ENCODE measurements around the gene TANGO2.

TANGO2 gene

DNA sequence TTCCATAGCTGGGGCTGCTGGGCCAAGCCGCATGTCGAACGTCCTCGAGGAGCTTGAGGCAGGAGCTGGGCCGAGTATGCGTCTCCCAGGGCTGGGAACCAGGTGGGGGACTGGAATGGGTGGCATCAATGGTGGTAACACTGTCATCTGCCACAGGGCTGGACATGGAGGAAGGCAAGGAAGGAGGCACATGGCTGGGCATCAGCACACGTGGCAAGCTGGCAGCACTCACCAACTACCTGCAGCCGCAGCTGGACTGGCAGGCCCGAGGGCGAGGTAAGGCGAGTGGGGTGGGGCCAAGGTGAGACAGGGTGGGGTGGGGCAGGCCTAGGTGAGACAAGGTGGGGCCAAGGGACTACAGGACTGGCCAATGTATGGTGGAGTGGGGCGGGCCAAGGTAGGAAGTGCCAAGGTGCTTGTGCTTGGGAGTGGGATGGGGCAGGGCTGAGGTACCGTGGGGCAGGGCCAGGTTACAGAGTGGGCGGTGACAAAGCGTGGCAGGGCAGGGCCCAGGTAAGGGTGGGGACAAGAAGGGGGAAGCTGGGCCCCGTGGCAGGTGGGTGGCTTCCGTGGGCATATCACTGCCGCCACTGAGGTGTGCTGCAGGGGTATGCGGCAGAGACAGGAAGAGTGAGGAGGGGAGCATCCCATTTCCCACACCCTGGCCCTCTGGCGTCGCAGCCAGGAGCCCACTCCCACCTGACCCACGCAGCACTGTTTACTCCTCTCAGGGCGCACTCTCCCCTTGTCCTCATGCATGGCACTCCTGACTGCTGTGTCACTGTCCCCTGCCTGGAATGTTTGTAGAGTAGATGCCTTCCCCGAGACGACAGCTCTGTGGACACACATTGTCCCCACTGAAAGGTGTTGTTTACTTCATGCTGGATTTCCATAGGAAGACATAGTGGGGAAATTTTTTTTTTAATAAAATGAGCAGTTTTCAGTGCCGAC is 31.7 kb downstream of the TANGO2 start:
- DNase-seq, result no peak

DNA sequence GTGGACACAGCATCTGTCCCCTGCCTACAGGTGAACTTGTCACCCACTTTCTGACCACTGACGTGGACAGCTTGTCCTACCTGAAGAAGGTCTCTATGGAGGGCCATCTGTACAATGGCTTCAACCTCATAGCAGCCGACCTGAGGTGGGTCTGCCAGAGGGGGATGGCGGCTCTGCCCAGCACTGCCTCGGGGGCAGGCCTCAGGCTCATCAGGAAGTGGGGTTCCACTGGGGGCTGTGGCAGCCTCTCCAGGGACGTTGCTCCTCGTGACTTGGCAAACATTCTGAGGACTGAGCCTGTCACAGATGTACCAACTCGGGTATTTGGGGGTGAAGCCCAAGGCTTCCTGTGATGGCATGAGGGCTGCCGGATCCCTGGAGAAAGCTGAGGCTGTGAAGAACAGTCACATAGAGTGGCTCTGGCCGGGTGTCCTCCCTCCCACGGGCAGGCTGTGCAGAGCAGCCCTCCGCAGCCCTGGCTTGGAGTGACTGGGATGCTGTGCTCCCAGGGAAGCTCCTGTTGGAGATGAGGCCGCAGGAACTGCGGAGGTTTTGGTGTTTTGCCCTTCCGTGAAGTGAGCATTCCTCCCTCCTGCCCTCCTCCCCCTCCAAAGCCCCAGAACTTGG is 32.6 kb downstream of the TANGO2 start:
- DNase-seq, result no peak

- no peak for DNase-seq
These were observed 33.1 kb downstream of the TANGO2 start for GRCh38 chr22:20054034-20054427.

DNA sequence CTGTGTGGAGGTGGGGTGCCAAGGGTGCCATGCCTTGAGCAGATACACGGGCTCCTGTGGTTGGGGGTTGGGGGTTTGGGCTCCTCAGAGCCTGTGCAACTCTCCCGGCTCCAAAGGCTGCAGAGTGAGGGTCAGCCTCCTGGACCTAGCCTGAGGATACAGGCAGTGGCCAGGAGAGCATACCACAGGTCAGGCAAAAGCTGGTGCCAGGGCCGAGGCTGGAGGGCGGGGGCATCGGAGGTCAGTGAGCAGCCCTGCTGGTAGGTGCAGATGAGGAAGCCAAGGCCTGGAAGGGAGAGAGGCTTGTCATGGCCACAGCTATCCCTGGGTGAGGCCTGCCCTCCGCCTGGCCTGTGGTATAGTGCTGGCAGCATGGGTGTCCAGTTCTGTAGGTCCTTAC is 33.6 kb downstream of the TANGO2 start:
- no peak for DNase-seq

DNA sequence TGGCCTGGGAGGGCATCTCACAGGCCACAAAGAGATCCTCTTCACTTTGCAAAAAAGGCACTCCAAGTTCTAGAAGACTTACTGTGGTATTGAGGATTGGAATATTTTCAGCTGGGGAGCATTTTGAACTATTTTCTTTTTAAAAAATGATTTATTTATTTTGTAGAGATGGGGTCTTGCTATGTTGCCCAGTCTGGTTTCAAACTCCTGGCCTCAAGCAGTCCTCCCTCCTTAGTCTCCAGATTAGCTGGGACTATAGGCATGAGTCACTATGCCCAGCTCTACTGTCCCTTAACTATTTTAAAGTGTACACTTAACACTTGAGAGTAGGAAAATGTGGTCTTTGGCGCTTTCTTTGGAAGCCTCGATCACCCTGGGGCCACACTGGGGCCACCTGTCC is 34.2 kb downstream of the TANGO2 start:
- DNase-seq, result no peak

DNA sequence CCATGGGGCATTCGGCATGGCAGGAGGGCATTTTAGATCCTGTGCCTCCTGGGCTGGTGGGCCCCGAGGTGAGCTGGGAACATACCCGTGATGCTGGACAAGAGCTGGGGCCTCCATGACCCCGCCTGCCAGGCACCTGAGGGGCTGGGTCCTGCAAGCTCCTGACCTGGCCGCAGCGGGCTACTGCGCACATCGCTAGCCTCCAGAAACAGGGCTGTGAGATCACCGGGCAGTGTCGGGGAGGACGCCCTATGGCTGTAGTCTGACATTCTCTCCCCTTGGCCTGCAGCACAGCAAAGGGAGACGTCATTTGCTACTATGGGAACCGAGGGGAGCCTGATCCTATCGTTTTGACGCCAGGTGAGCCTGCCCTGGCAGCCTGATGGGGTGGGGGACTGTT is 34.7 kb downstream of the TANGO2 start:
- DNase-seq, result no peak

DNA sequence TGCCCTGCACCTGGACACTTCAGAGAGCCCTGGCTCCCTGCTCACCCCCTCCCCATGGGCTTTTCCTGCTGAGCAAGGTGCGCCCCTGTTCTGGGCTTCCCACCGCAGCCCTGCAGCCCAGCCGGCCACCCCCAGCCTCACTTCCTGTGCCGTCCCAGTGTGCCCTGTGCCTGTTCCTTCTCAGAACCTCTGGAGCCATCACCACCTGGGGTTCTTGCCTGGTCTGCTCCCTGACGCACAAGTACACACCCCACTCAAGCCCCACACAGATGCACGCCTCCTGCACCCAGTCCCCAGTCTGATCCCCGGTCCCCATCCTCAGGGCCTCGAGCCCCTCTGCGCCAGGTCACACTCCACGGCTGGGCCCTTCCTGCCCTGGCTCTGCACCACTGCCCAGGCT is 35.3 kb downstream of the TANGO2 start:
- DNase-seq, result no peak

DNA sequence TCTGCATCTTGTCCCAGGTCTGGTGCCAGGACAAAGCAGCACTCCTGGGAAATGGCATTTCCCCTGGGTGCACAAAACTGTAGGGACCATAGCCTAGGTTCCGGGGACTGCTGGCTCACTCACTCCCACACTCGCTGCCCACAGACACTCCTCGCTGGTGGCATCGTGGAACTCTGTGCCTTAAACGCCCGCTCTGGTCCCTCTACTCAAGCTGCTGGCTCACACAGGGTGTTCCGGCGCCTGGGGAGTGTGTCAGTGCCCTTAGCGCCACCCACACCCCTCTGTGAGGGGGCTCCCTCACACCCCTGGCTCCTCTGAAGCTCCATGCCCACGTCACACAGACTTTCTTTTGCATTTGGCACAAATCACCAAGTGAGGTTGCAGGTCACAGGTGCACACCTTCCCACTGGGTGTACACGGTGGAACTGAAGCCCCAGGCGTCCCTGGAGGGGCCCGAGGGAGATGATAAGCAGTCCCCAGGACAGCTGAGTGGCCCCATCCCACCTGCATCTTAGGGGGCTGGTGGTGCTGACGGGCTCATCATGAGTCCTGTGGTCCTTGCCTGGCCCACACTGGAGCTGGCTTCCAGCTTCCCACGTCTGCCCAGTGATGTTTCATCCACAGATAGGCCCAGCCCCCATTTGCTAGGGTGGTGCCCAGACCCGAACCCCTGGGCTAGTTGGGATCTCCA is 35.9 kb downstream of the TANGO2 start:
- no peak for DNase-seq

DNA sequence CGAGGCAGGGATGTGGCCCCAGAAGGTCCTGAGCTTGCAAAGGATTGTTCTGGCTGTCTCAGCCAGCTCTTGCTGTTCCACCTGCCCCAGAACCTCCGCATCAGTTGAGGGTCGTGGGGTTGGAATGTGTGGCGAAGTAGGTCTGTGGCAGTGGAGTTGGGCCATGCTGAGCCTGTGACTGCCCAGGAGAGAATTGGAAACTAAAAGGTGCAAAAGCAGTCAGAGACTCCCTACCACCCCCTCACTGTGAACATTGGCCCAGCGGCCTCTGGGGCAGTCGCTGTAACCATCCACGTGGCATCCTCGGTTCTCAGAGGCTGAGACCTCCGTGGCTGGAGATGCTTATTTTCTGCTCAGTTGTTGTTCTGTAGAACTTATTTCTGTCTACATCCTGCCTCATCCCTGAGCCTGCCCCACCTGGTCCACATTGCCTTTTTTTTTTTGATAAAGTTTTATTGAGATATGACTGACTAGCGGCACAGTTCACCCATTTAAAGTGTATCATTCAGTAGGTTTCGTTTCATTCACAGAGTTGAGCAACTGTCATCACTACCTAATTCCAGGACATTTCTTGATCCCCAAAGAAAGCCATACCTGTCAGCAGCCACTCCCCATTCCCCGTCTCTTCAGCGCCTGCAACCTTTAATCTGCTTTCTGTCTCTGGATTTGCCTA is 36.8 kb downstream of the TANGO2 start:
- no peak for DNase-seq

DNA sequence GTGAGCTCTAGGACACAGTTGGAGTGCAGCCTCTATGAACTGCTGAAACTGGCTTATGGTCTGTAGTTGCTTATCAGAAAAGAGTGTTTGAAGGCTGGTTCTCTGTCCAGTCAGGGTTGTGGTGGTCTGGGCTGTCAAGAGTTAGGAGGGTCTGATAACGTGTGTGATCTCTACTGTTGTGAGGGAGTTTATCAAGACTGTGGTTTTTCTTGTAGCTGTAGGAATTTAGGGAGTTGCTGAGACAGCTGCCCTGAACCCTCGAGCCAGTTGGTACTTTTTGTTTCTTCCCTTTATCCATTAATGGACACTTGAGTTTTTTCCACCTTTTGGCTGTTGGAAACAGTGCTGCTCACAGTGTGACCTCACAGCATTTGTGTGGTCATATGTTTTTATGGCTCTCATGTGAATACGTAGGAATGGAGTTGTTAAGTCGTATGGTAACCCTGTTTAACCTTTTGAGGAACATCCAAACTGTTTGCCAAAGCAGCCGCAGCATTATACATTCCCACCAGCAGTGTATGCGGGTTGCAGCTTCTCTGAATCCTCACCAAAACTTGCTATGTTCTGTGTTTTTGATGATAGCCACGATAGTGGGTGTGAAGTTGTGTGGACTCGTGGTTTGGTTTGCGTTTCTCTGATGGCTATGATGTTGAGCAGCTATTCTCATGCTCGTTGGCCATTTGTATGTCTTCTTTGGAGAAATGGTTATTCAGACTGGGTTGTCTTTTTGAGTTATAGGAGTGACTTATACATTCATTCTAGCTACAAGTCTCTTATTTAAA is 38.3 kb downstream of the TANGO2 start:
- DNase-seq, result no peak

DNA sequence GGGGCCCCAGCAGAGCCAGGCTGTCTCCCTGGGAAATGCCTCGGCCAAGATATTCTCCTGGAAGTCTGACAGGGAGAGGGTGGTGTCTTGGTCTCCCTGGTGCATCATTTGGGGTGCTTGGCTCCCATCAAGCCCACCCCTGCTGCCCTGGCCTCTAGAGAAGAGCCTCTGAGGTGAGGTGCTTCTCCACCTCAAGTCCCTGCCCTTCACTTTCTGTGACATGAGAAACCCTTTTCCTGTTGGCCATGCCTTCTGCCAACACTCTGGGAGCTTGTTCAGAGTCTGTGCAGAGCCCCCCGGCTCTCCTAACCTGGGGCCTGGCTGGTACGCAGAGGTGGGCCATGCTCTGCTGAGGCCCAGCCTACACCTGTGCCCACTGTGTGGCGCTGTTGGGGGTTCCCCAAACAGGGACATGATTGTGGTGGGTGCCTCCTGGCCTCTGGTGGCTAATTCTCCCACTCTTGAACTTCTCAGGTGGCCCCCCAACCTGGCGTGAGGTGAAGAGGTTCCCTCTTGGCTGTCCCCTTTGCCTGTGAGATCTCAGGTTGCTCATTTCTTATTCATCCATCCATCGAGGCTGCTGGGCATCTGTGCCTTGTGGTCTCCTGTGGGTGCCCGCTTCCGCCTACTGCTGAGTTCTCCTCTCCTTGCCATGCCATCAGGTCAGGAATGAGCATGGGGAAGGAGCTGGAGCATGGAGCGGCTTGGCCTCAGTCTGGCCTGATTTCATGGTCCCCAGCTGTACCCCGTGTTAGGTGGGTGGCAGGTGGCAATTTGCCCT is 40.0 kb downstream of the TANGO2 start:
- DNase-seq, result no peak

GRCh38 chr22:20061481-20061861 is 40.6 kb downstream of the TANGO2 start:
- no peak for DNase-seq

DNA sequence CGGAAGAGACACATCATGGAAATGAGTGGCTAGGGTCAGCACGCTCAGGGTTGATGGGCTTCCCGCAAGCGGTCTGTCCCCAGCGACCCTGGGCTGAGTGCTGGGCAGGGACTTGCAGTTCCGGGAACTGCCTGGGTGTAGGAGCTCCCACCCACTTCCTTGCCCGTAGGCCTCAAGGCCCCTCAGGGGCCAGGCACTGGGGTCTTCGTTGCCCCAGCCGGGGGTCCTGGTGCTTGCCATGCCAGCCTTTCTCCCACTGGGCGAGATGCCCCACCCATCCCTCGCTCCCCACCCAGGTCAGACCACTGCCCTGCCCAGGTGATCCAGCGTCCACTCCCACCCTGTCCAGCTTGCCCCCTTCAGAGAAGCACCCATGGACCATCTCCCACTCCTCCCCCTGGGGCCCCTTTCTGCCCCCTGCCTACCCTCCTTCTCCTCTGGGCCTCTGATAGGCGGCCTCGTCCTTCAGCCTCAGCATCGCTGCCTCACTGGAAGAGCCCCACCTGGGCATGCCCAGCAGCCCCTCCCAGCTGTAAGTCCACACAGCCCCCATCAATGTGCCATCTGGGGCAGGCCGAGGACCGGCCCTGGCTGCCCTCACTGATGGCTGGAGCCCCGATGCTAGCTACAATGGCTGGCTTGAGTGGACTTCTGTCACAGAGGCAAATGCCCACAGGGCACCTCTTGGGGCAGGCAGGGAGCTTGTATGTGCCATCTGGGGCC is 41.3 kb downstream of the TANGO2 start:
- no peak for DNase-seq

GRCh38 chr22:20062766-20063083 is 41.8 kb downstream of the TANGO2 start:
- DNase-seq, result no peak

GRCh38 chr22:20063271-20064139 is 42.6 kb downstream of the TANGO2 start:
- no peak for DNase-seq

DNA sequence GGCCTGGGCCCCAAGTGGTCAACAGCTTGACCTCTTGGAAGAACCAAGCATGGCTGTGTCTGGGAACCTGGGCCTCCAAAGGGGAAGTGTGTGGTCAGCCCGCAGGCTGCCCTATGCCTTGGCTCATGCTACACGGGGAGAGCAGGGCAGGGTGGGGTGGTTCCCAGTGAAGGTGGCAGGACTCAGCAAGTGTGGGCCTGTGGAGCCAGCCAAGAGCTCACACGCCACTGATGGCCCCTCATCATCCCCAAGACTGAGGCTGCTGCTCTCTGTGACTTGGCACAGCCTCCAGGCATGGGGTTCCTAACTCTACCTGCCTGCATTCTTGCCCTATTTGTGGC is 43.2 kb downstream of the TANGO2 start:
- no peak for DNase-seq

GRCh38 chr22:20064545-20065262 is 43.8 kb downstream of the TANGO2 start:
- no peak for DNase-seq

DNA sequence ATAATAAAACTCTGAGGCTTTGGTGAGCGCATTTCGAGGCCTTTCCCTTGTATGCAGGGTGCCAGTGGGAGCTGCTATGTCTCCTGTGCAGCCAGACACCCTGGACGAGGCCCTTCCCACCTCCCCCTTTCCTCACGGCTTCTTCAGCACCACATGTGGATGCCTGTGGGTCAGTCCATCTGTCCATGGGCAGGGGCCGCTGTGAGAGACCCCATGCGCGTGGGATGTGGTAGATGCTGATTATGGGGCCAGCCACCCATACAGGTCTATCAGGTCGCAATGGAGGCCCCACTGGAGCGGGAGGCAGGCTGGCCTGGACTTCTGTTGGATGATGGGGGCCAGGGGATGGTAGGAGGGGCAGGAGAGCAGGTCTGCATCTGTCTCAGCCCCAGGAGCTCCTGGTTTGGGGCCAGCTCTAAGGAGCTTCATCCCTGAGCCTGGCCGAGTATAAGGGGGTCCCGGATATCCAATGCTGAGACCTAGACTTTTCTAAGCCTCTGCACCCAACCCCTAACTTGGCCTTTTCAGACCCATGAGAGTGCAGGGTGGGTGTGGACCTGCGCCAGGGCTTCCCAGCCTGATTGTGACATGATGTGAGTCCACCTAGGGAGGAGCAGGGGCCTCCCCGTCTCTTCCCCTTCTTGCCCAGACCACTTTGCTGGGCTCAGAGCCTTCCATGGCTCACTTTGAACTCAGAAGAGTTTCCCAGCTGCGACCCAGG is 45.1 kb downstream of the TANGO2 start:
- DNase-seq, result no peak
